A549 (cell line): ENCODE data around the gene BCAP31.

ENCODE experiments used
- HEYL ChIP-seq: fragments of 250-450 bp; sonication (Bioruptor Pico); IDR thresholded peaks from 2 replicates; pipeline ENCODE4 v1.8.0; 2021; ENCODE audit warnings: mild to moderate bottlenecking, moderate library complexity
- TF ChIP-seq, protein P1 (sequence below): fragments of 200-600 bp; sonication (generic); IDR thresholded peaks from 2 replicates; pipeline ENCODE4 v1.6.1; 2016; ENCODE audit warnings: antibody characterized with exemption, mild to moderate bottlenecking, moderate library complexity
- TF ChIP-seq, protein P2 (sequence below): fragments of >200 bp; sonication (Bioruptor Twin); formaldehyde crosslinking; IDR thresholded peaks from 3 replicates; pipeline ENCODE4 v1.5.1; 2016

- TF ChIP-seq HEYL (CRISPR knock-in tag), result no peak
- TF ChIP-seq, protein P1, sequence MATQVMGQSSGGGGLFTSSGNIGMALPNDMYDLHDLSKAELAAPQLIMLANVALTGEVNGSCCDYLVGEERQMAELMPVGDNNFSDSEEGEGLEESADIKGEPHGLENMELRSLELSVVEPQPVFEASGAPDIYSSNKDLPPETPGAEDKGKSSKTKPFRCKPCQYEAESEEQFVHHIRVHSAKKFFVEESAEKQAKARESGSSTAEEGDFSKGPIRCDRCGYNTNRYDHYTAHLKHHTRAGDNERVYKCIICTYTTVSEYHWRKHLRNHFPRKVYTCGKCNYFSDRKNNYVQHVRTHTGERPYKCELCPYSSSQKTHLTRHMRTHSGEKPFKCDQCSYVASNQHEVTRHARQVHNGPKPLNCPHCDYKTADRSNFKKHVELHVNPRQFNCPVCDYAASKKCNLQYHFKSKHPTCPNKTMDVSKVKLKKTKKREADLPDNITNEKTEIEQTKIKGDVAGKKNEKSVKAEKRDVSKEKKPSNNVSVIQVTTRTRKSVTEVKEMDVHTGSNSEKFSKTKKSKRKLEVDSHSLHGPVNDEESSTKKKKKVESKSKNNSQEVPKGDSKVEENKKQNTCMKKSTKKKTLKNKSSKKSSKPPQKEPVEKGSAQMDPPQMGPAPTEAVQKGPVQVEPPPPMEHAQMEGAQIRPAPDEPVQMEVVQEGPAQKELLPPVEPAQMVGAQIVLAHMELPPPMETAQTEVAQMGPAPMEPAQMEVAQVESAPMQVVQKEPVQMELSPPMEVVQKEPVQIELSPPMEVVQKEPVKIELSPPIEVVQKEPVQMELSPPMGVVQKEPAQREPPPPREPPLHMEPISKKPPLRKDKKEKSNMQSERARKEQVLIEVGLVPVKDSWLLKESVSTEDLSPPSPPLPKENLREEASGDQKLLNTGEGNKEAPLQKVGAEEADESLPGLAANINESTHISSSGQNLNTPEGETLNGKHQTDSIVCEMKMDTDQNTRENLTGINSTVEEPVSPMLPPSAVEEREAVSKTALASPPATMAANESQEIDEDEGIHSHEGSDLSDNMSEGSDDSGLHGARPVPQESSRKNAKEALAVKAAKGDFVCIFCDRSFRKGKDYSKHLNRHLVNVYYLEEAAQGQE, result no peak
- TF ChIP-seq, protein P2, sequence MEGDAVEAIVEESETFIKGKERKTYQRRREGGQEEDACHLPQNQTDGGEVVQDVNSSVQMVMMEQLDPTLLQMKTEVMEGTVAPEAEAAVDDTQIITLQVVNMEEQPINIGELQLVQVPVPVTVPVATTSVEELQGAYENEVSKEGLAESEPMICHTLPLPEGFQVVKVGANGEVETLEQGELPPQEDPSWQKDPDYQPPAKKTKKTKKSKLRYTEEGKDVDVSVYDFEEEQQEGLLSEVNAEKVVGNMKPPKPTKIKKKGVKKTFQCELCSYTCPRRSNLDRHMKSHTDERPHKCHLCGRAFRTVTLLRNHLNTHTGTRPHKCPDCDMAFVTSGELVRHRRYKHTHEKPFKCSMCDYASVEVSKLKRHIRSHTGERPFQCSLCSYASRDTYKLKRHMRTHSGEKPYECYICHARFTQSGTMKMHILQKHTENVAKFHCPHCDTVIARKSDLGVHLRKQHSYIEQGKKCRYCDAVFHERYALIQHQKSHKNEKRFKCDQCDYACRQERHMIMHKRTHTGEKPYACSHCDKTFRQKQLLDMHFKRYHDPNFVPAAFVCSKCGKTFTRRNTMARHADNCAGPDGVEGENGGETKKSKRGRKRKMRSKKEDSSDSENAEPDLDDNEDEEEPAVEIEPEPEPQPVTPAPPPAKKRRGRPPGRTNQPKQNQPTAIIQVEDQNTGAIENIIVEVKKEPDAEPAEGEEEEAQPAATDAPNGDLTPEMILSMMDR, result no peak
Measured at GRCh38 chrX:153686711-153687110, 37.5 kb downstream of the BCAP31 start.
